ENCODE results near the gene HOXA10. TPM values are rescaled to one million over a fixed set of nuclear protein-coding genes. Genes with fewer than 3 reads are reported as not detected.

The HOXA10 gene
- total RNA-seq, 4 donors from 2014 or later = 4.0 TPM; not detected in 3

DNA sequence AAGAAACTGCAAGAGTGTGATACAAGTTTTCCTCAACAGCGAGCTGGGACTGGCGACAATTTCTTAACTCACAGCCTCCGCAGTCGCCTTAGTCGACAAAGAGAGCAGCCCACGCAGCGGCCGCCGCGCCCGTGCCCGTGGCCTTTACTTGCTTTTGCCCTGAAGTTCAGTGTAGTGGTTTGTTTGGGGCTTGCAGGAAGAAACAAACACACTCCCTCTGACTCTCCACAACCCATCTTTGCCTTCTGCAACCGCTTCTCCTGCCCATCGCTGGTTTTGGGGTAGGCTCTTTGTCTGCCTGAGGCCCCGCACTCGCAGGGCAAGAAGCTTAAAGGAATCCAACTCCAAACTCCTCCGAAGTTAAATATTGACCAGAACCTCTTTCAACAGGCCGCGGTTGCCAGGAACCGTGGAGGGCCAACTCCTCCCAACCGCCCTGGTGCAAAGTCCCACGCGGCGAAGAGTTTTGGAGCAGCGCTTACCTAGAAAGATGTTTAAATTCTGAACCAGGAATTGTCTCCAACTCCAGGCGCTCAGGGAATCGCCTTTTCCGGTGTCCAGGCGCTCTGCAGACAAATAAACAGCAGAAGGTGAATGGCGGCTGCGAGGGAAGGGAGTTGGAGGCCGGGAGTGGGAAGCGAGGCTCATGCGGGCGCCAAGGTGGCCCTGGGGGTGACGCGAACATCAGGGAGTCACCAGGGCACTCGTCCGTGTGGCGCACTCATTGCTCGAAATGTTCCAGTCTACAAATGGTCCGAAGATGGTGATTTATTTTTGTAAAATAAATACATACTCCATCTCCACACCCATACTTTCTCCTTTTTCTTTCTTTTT lies 51.8 kb downstream of the HOXA10 start:
- no peak for DNase-seq
- H3K27ac ChIP-seq = peak overlapping the region in 2 of 3 donors; percentile 42 to 53
- WGBS, 2 donors = 22 to 28% methylated on average over 32 to 42 of the region's 42 CpGs
- peaks cover 0 to 4% of the 10 kb centered on the region in 2 donors for H3K4me1 ChIP-seq
- no peak overlapping the region for H3K4me3 ChIP-seq (replicated peaks in 1 of 3)
- intact Hi-C loops (cut with DNase I) = no loop called here
- H3K27me3 ChIP-seq = peaks cover 6% of the 10 kb centered on the region
- H3K9me3 ChIP-seq = no peaks in the 10 kb centered on the region
- TF ChIP-seq, protein P1, sequence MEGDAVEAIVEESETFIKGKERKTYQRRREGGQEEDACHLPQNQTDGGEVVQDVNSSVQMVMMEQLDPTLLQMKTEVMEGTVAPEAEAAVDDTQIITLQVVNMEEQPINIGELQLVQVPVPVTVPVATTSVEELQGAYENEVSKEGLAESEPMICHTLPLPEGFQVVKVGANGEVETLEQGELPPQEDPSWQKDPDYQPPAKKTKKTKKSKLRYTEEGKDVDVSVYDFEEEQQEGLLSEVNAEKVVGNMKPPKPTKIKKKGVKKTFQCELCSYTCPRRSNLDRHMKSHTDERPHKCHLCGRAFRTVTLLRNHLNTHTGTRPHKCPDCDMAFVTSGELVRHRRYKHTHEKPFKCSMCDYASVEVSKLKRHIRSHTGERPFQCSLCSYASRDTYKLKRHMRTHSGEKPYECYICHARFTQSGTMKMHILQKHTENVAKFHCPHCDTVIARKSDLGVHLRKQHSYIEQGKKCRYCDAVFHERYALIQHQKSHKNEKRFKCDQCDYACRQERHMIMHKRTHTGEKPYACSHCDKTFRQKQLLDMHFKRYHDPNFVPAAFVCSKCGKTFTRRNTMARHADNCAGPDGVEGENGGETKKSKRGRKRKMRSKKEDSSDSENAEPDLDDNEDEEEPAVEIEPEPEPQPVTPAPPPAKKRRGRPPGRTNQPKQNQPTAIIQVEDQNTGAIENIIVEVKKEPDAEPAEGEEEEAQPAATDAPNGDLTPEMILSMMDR (IDR thresholded peaks at IDR 0.05) = no peak
- TF ChIP-seq POLR2A (IDR thresholded peaks at IDR 0.05) = no peak
- H3K36me3 ChIP-seq = no peaks in the 10 kb centered on the region

DNA sequence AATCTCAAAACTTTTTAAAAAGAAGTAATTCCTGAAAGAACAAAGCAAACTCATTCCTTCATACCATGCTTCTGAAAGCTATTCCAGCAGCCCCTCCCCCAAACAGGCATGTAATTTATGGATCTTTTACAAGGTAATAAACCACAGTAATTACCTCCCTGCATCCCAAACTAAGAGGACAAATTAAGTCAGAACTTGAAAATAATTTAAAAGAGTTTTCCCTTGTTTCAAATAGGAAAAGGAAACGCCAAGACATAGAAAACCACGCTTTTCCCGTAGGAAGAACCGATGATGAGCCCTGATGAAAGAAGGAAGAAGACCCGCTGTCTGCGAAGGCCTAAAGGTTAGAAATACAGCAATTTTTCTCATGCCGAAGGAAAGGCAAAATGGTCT lies 52.4 kb downstream of the HOXA10 start:
- Histone ChIP-seq H3K36me3 (no peaks in the 10 kb centered on the region), H3K9me3 (no peaks in the 10 kb centered on the region), H3K27ac (peak overlapping the region in 1 of 3 donors; percentile 53), H3K27me3 (peaks cover 11% of the 10 kb centered on the region), H3K4me1 (peaks cover 0 to 4% of the 10 kb centered on the region in 2 donors), H3K4me3 (replicated peaks in 1 of 3) (no peak overlapping the region)
- 29 to 33% methylated on average over 7 of the region's 7 CpGs for WGBS, 2 donors
- intact Hi-C loops (cut with DNase I) = no loop called here
- no peak for TF ChIP-seq POLR2A (IDR thresholded peaks at IDR 0.05)
- TF ChIP-seq, protein P1 (IDR thresholded peaks at IDR 0.05) = no peak
- DNase-seq = no peak

MicroRNAs encoded within 50 kb of the gene (microRNA counts, 767-probe panel; counts per million panel counts)
- microRNA hsa-miR-196b-5p = 0 to 1,776 counts per million in 2 donors

Small RNAs within 50 kb of the gene (microRNA-seq; reads per million reads assigned to microRNA genes)
- gene MIR196B = 38.4 reads per million, percentile 44 among the genes with 10 or more reads in this experiment

Small RNAs within 50 kb of the gene (small RNA-seq; reads per million reads assigned to genes)
- gene AC004080.5 (not detected), gene RF02140 (not detected), gene RF02141 (not detected)

Other genes starting within 250 kb of the HOXA10 start
- under 1 TPM in 2 of 4 donors, not detected in 2; 0.67 to 0.78 TPM for gene HOXA1, start 78.3 kb downstream of the HOXA10 start, total RNA-seq
- 1 to 10 TPM in 2 of 4 donors, under 1 TPM in 2; 0.73 to 2.7 (median 1.7) TPM for gene HOXA2, start 71.6 kb downstream of the HOXA10 start, total RNA-seq
- gene HOXA4, start 43.6 kb downstream of the HOXA10 start, total RNA-seq = 1 to 10 TPM in 3 of 4 donors, under 1 TPM in 1; 0.56 to 2.1 (median 1.3) TPM
- gene HOXA5, start 30.6 kb downstream of the HOXA10 start, total RNA-seq = 1 to 10 TPM; 2.0 to 4.4 (median 3.3) TPM
- gene HOXA6, start 26.5 kb downstream of the HOXA10 start, total RNA-seq = 1 to 10 TPM in 2 of 4 donors, not detected in 2; 1.1 to 1.6 TPM
- gene HOXA3, start 21.7 kb downstream of the HOXA10 start, total RNA-seq = 1 to 10 TPM in 3 of 4 donors, under 1 TPM in 1; 0.94 to 6.1 (median 1.9) TPM
- gene HOXA7, start 17.6 kb downstream of the HOXA10 start, total RNA-seq = 1 to 10 TPM in 1 of 4 donors, under 1 TPM in 3; 0.34 to 2.1 (median 0.74) TPM
- 1 to 10 TPM in 1 of 4 donors, under 1 TPM in 2, not detected in 1; 0.63 to 1.9 (median 0.67) TPM for gene HOXA9, start 8.8 kb downstream of the HOXA10 start, total RNA-seq
- not detected for gene HOXA11, start 10.9 kb upstream of the HOXA10 start, total RNA-seq
- gene HOXA13, start 25.8 kb upstream of the HOXA10 start, total RNA-seq = not detected
- gene EVX1, start 68.5 kb upstream of the HOXA10 start, total RNA-seq = not detected

Measured in thyroid gland (tissue), 4 donors.